CD14-positive monocyte (primary cell): ENCODE measurements around the gene QSOX2. TPM values are rescaled to one million over a fixed set of nuclear protein-coding genes. Genes with fewer than 3 reads are reported as not detected.

Source experiments
- DNase-seq, 3 donors: peaks; one replicate each; pipeline ENCODE4 v3.0.0-alpha.2; 2011 to 2022
- H2AFZ ChIP-seq: 2 replicates; pipeline ENCODE4 v1.6.0; 2012; ENCODE audit warnings: mild to moderate bottlenecking, low read depth, low read length, inconsistent platforms; ENCODE audit not compliant: insufficient read depth, poor library complexity, severe bottlenecking
- H3K27ac ChIP-seq, 2 donors: 1 replicate in 1 of 2; 2 replicates in 1 of 2; pipeline ENCODE4 v1.5.1; 2012 to 2013; ENCODE audit warnings: low read length in 2 of 2, control low read depth in 1 of 2, inconsistent platforms in 1 of 2, low read depth in 1 of 2, mild to moderate bottlenecking in 1 of 2
- H3K27me3 ChIP-seq, 2 donors: one replicate each; pipeline versions ENCODE4 v1.6.0 to v1.6.1; 2011 to 2013; ENCODE audit warnings: low read length in 2 of 2; ENCODE audit not compliant: control insufficient read depth in 2 of 2, insufficient read depth in 2 of 2
- H3K36me3 ChIP-seq, 2 donors: replicated peaks in 1 of 2; 1 replicate in 1 of 2; 2 replicates in 1 of 2; pipeline versions ENCODE4 v1.5.1 to v1.6.1; 2012 to 2013; ENCODE audit warnings: low read length in 2 of 2, control low read depth in 1 of 2, inconsistent platforms in 1 of 2, mild to moderate bottlenecking in 1 of 2; ENCODE audit not compliant: insufficient read depth in 2 of 2, control insufficient read depth in 1 of 2
- H3K4me1 ChIP-seq, 2 donors: 1 replicate in 1 of 2; 2 replicates in 1 of 2; pipeline versions ENCODE4 v1.5.1 to v1.6.1; 2012 to 2013; ENCODE audit warnings: low read length in 2 of 2, control low read depth in 1 of 2, inconsistent platforms in 1 of 2, mild to moderate bottlenecking in 1 of 2, moderate library complexity in 1 of 2; ENCODE audit not compliant: insufficient read depth in 2 of 2, control insufficient read depth in 1 of 2
- H3K4me2 ChIP-seq: replicated peaks from 2 replicates; pipeline ENCODE3; 2012; ENCODE audit warnings: low read length, moderate library complexity, mild to moderate bottlenecking; ENCODE audit not compliant: poor library complexity, severe bottlenecking; ENCODE audit errors: extremely low read depth
- H3K4me3 ChIP-seq, 3 experiments: fragments of 200-600 bp in 1 of 3; sonication (generic) in 1 of 3; replicated peaks in 1 of 3; 1 replicate in 2 of 3; 2 replicates in 1 of 3; pipeline ENCODE4 v1.5.1; 2011 to 2013; ENCODE audit warnings: low read length in 3 of 3, mild to moderate bottlenecking in 3 of 3, control low read depth in 2 of 3, low read depth in 2 of 3, inconsistent platforms in 1 of 3, moderate library complexity in 1 of 3
- H3K79me2 ChIP-seq: 2 replicates; pipeline ENCODE4 v1.6.0; 2012; ENCODE audit warnings: mild to moderate bottlenecking, control low read depth, inconsistent platforms, low read length, moderate library complexity; ENCODE audit not compliant: insufficient read depth
- H3K9ac ChIP-seq: 2 replicates; pipeline ENCODE4 v1.6.0; 2017; ENCODE audit warnings: low read length, mild to moderate bottlenecking; ENCODE audit not compliant: insufficient read depth, poor library complexity, severe bottlenecking
- H3K9me3 ChIP-seq, 2 donors: replicated peaks in 1 of 2; 1 replicate in 1 of 2; 2 replicates in 1 of 2; pipeline versions ENCODE4 v1.5.1 to v1.6.1; 2012 to 2013; ENCODE audit warnings: low read length in 2 of 2, control low read depth in 1 of 2; ENCODE audit not compliant: control insufficient read depth in 1 of 2, insufficient read depth in 1 of 2
- H4K20me1 ChIP-seq: 2 replicates; pipeline ENCODE4 v1.6.0; 2012; ENCODE audit warnings: mild to moderate bottlenecking, low read length, control low read depth, moderate library complexity; ENCODE audit not compliant: insufficient read depth
- H3K27ac Mint-ChIP-seq, 7 donors: one replicate each; pipeline ENCODE4 v1.8.0; 2020; ENCODE audit warnings: mild to moderate bottlenecking in 7 of 7, mixed read lengths in 7 of 7, moderate library complexity in 6 of 7, inconsistent platforms in 2 of 7
- H3K27me3 Mint-ChIP-seq, 3 donors: one replicate each; pipeline ENCODE4 v1.8.0; 2021 to 2022; ENCODE audit warnings: low read depth in 3 of 3, mild to moderate bottlenecking in 3 of 3, mixed read lengths in 3 of 3, moderate library complexity in 3 of 3, inconsistent platforms in 1 of 3
- H3K36me3 Mint-ChIP-seq, 2 donors: one replicate each; pipeline ENCODE4 v1.8.0; 2020; ENCODE audit warnings: mixed read lengths in 2 of 2, inconsistent platforms in 1 of 2, mild to moderate bottlenecking in 1 of 2
- H3K4me1 Mint-ChIP-seq: one replicate; pipeline ENCODE4 v1.8.0; 2020; ENCODE audit warnings: mild to moderate bottlenecking, mixed read lengths
- H3K4me3 Mint-ChIP-seq, 2 donors: one replicate each; pipeline ENCODE4 v1.8.0; 2020; ENCODE audit warnings: mild to moderate bottlenecking in 2 of 2, mixed read lengths in 2 of 2, moderate library complexity in 1 of 2
- H3K9me3 Mint-ChIP-seq, 7 donors: one replicate each; pipeline ENCODE4 v1.8.0; 2020 to 2022; ENCODE audit warnings: mixed read lengths in 7 of 7, mild to moderate bottlenecking in 6 of 7, moderate library complexity in 6 of 7, inconsistent platforms in 2 of 7
- CTCF ChIP-seq: fragments of 200-600 bp; IDR thresholded peaks from one replicate; pipeline ENCODE4 v1.8.0; 2022; ENCODE audit warnings: antibody characterized with exemption, mild to moderate bottlenecking
- WGBS: methylation state at CpG from one replicate; pipeline ENCODE4 v1.1.5; 2013; ENCODE audit warnings: missing lambda C conversion rate; ENCODE audit not compliant: insufficient coverage; 5-methylcytosine and 5-hydroxymethylcytosine counted together
- intact Hi-C, 2 donors: fragments of 100-400 bp; cut with micrococcal nuclease; formaldehyde crosslinking; loops; one replicate each; pipeline versions ENCODE4 v1.15.0 to v1.15.1; 2023
- polyA plus RNA-seq, 3 donors: library from polyadenylated mRNA; depleted of rRNA in 1 of 3; unstranded in 2 of 3; stranded (reverse) in 1 of 3; fragments of 300-500 nt in 2 of 3; fragments of >200 nt in 1 of 3; fragmentation: Illumina TruSeq in 2 of 3; gene quantifications; 1 replicate in 2 of 3; 2 replicates in 1 of 3; pipeline ENCODE4 v1.2.3, GENCODE V29; 2012 to 2021

Gene QSOX2
- polyA plus RNA-seq, 3 donors = 0.03 to 8.4 (median 0.17) TPM

- Histone ChIP-seq H3K4me3 (no peak overlapping the region), H3K9me3 (no peaks in the 10 kb centered on the region), H4K20me1 (no peaks in the 10 kb centered on the region), H3K79me2 (no peaks in the 10 kb centered on the region), H3K36me3 (no peaks in the 10 kb centered on the region), H3K27ac (no peak overlapping the region), H3K4me2 (no peak overlapping the region), H3K27me3 (no peaks in the 10 kb centered on the region), H3K9ac (no peak overlapping the region), H2AFZ (no peak overlapping the region), H3K4me1 (no peaks in the 10 kb centered on the region)
- Mint-ChIP-seq H3K4me3 (no peak overlapping the region), H3K27ac (no peak overlapping the region), H3K9me3 (peaks cover 0 to 2% (median 0%) of the 10 kb centered on the region in 7 donors), H3K36me3 (no peaks in the 10 kb centered on the region), H3K27me3 (peaks cover 6 to 14% (median 14%) of the 10 kb centered on the region in 3 donors), H3K4me1 (no peaks in the 10 kb centered on the region)
- intact Hi-C loops = loop anchor here in 1 of 2 donors (10.0 kb wide), 1 partner anchor 681 kb away; no protein-coding TSS in a partner anchor
- 91% methylated on average over 28 of the region's 28 CpGs for WGBS
- no peak for TF ChIP-seq CTCF
- DNase-seq = no peak
Observed at GRCh38 chr9:136285501-136286358, 40.1 kb upstream of the QSOX2 start.

- H4K20me1 ChIP-seq = no peaks in the 10 kb centered on the region
- peaks cover 0 to 2% (median 0%) of the 10 kb centered on the region in 7 donors for H3K9me3 Mint-ChIP-seq
- WGBS = 96% methylated on average over 18 of the region's 19 CpGs
Observed at GRCh38 chr9:136284951-136285350, 39.3 kb upstream of the QSOX2 start.

More at GRCh38 chr9:136284951-136285350, 39.3 kb upstream of the QSOX2 start:
- intact Hi-C loops = loop anchor here in 1 of 2 donors (5.0 to 10.0 kb wide), 2 partner anchors 113 to 680 kb away; no protein-coding TSS in a partner anchor
- H3K9me3 ChIP-seq = no peaks in the 10 kb centered on the region
- no peak overlapping the region for H3K4me3 ChIP-seq
- Mint-ChIP-seq H3K36me3 (no peaks in the 10 kb centered on the region), H3K27ac (no peak overlapping the region), H3K4me1 (no peaks in the 10 kb centered on the region), H3K4me3 (no peak overlapping the region), H3K27me3 (peaks cover 6 to 14% (median 14%) of the 10 kb centered on the region in 3 donors)
- H3K27ac ChIP-seq = no peak overlapping the region
- H3K4me2 ChIP-seq = no peak overlapping the region
- no peak overlapping the region for H3K9ac ChIP-seq
- TF ChIP-seq CTCF = no peak
- no peaks in the 10 kb centered on the region for H3K27me3 ChIP-seq
- no peaks in the 10 kb centered on the region for H3K79me2 ChIP-seq
- no peaks in the 10 kb centered on the region for H3K36me3 ChIP-seq
- no peaks in the 10 kb centered on the region for H3K4me1 ChIP-seq
- no peak overlapping the region for H2AFZ ChIP-seq
- DNase-seq = no peak
